ENCODE data around the gene TSPAN16.

DNA sequence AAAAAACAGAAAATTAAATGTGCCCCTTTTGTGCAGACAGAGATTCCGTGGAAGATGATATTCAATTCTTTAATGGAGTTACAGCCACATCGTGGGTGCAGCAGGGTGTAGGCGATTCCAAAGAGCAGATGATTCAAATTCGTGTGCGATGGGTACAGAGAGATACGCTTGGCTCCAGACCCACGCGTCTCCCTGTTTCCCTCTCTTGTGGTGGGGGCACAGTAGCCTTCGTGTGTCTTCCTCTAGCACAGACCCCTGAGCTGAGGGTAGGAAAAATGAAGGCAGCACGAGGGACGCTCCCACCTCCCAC is 4.8 kb downstream of the TSPAN16 start:
- TF ChIP-seq EZH2phosphoT487 (IDR thresholded peaks at IDR 0.05; ENCODE audit: borderline replicate concordance, low read length) (no peak), CTCF (IDR thresholded peaks at IDR 0.05; ENCODE audit: low read depth, low read length, poor library complexity, severe bottlenecking) (no peak)
